ENCODE data around the gene SCYGR4.

DNA sequence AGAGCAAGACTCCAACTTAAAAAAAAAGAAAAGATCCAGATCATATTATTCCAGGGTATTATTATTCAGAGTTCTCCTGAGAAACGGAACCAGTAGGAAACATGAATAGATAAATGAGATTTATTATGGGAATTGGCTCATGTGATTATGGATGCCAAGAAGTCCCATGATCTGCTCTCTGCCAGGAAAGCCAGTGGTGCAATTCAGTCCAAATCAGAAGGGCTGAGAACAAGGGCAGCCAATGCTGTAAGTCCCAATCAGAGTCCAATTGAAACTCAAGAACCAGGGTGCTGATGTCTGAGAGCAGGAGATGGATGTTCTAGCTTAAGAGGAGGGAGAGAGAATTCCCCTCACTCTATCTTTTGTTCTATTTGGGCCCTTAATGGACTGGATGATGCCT lies 10.8 kb upstream of the SCYGR4 start:
- TF ChIP-seq POLR2A (IDR thresholded peaks at IDR 0.05) (no peak), CTCF (IDR thresholded peaks at IDR 0.05 in 8 of 11, conservative IDR thresholded peaks at IDR 0.05 in 3 of 11) (no peak), POLR2AphosphoS5 (IDR thresholded peaks at IDR 0.05) (no peak)
